Measurements from ENCODE around the gene FAF1. TPM values are rescaled to one million over a fixed set of nuclear protein-coding genes. Genes with fewer than 3 reads are reported as not detected.

FAF1 gene
- total and polyA plus RNA-seq, 2 of the 8 experiments (the other 6 are each of a cell fraction or from before 2014, with no cell fraction given) = 10.8 to 65.9 TPM

GRCh38 chr1:50923564-50923963 lies 36.5 kb downstream of the FAF1 start (continued):
- TF ChIP-seq RBBP5 (IDR thresholded peaks at IDR 0.05; ENCODE audit: borderline replicate concordance, low read depth, low read length) (no peak), CTBP2 (IDR thresholded peaks at IDR 0.05; ENCODE audit: borderline replicate concordance, insufficient read depth, insufficient read length, low read length) (no peak), SP1 (IDR thresholded peaks at IDR 0.05; ENCODE audit: low read depth, low read length) (no peak), TAF7 (optimal IDR thresholded peaks at IDR 0.05; ENCODE audit: borderline replicate concordance, low read depth, low read length) (no peak), SIN3A (conservative IDR thresholded peaks at IDR 0.05 in 1 of 2, IDR thresholded peaks at IDR 0.05 in 1 of 2; ENCODE audit: low read depth in 1 of 2, low read length in 2 of 2) (no peak)

Data from H1 (cell line).